ENCODE measurements around the gene CDC14A.
"Not testable (repeated sequence)": the region's sequence is repeated elsewhere in the genome, so short reads cannot be mapped to it uniquely, and the experiment has no call there.

The CDC14A gene

DNA sequence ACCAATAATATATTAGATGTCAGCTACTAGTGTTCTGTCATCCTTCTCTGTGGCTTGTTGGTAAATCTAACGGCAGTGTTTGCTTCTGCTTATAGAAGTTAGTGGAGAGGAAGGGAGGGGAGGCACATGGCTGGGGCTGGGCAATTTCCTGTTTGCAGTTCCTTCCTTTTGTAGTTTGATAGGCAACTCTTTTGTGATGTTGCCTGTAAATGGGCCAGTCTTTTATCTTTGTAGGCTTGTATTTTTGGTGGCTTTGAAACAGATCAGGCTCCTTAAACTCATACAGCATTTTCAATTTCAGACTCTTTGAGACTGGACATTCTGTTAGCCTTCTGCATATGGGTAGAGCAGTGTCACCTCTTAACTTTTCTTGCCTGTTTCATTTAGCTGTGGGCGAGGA is 48.1 kb downstream of the CDC14A start:
- DNase-seq (ENCODE audit: low read depth in 2 of 2), result peak; percentile 14 to 39

DNA sequence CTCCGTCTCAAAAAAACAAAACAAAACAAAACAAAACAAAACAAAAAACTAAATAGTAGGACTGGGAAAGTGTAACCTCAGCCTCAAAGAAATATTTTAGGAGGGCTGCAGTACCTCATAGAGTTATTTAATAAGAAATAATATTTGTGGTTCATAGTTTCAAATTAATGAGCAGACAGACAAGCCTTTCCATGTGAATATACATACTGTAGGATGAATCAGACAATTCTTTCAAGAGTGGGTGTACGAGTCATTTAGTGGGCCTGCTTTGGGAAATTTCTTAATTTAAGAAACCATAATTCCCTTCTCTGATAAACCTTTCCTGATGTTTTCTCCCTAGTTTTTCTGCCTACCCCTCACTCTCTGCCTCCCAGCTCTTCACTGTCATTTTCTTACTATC is 52.5 kb downstream of the CDC14A start:
- no peak for DNase-seq (ENCODE audit: low read depth in 2 of 2)

DNA sequence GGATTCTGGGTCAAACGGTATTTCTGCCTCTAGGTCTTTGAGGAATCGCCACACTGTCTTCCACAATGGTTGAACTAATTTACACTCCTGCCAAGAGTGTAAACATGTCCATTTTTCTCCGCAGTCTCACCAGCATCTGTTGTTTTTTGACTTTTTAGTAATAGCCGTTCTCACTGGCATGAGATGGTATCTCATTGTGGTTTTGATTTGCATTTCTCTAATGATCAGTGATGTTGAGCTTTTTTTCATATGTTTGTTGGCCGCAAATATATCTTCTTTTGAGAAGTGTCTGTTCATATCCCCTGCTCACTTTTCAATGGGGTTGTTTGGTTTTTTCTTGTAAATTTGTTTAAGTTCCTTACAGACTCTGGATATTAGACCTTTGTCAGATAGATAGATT is 53.6 kb downstream of the CDC14A start:
- not testable (repeated sequence) for DNase-seq (ENCODE audit: low read depth in 2 of 2)

DNA sequence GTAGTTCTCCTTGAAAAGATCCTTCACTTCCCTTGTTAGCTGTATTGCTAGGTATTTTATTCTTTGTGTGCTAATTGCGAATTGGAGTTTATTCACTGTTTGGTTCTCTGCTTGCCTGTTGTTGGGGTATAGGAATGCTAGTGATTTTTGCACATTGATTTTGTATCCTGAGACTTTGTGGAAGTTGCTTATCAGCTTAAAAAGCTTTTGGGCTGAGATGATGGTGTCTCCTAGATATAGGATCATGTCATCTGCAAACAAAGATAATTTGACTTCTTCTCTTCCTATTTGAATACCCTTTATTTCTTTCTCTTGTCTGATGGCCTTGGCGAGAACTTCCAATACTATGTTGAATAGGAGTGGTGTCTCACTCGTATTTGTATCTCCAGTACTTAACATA is 55.1 kb downstream of the CDC14A start:
- DNase-seq (ENCODE audit: low read depth in 2 of 2), result not testable (repeated sequence)

DNA sequence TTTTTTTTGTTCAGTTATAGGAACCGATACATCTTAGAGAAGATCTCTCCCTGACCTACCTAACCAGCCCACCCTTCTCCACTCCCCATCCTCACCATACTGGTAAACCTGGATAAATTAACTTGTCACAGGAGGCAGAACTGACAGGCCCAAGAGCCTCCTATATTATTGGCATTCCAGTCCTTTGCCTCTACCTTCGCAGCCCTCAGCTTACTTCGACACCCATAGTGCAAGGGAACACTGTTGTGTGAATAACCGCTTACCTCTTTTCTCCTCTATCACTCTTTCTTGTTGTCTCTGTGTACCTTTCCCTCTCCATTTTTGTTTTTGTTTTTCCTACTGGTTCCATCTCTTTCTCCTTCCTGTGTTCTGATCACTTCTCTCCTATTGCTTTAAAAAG is 58.7 kb downstream of the CDC14A start:
- DNase-seq (ENCODE audit: low read depth in 2 of 2), result no peak

DNA sequence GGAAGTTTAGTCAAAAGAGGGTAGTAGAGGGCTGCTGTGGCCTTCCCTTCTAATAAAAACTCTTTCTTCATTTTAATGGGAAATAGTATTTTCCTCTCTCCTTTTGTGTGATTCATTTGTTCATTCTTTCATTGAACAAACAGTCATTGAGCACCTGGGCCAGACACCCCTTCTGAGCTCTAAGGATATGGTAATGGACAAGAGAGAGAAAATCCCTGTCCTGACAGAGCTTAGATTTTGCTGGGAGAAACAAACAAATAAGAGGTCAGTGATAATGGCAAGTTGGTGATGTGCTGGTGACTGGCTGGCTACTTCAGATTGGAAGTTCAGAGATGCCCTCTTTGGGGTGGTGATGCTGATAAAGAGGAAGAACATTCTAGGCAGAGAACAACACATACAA is 59.3 kb downstream of the CDC14A start:
- no peak for DNase-seq (ENCODE audit: low read depth in 2 of 2)

DNA sequence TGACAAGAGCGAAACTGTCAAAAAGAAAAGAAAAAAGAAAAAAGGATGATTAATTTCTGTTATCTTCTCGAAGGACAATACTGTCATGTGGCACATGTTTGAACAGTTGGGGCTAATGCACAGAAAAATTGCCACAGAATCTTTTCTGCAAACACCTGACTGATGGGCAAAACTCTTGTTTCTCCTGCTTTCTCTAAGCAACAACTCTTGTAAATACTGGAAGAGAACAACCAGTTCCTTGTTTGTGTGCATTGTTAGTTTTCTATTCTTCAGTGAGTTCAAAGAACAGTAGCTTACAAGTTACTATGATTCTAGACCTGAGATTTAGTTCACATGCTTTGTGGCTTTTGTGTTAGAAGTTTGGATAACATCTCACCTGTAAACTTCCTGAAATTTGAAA is 60.7 kb downstream of the CDC14A start:
- DNase-seq (ENCODE audit: low read depth in 2 of 2), result no peak

DNA sequence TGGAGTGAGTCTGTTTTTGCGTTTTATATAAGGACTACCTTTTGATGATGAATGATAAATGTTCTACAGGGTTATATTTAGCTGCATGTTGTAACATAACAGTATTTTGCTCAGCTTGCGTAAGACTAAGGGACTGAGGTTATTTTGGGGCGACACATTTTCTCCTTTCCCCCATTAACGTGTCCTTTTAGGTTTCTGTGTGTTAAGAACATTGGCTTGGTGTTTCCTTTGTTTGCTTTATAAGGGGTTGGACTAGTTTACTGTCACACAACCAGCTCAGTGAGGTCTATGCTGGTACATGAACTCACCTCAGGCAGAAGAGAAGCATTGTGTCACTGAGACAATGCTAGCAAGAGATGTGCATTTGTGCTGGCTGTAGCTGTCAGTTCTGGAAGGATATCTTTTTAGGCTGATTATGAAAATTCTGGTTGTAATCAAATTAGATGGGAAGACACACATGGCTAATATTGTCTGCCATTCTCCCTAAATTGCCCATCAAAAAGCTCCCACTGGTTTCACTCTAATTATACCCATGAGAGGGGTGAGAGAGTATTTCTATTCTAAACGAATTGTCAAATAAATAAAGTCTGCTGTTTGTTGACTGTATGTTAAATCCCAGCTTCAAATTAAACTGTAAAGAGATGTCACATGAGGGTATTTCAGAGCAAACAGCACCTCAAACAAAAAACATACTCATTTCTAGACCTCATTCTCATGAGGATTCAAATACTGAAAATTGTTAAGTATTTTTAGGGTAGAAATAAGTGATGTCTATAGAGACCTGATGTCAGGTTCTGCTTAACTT is 62.6 kb downstream of the CDC14A start:
- DNase-seq (ENCODE audit: low read depth in 2 of 2), result no peak

DNA sequence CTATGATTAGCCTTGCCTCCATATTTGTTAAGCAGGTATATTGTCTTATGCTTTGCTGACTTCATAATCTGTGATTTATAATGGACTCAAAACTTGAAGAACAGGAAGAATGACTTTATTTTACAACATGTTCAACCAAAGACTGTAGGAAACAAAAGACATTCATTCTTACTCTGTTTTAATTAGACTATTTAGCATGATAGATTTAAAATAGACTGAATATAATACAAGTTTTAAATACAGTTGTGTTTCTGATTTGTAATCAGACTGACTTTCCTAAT is 63.1 kb downstream of the CDC14A start:
- no peak for DNase-seq (ENCODE audit: low read depth in 2 of 2)

DNA sequence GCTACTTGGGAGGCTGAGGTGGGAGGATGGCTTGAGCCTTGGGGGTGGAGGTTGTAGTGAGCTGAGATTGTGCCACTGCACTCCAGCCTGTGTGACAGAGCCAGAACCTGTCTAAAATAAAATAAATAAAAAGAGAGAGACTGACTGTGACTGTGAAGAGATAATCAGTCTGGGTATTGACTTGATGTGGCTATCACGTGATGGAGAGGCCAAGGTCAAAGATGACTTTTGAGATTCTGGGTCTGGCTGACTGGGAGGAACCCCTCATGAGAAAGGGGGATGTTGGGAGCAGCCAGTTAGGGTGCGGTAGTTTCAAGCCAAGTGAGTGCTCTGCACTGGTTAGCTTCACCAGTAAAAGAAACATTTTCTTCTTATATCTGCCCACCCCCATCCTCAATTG is 66.8 kb downstream of the CDC14A start:
- DNase-seq (ENCODE audit: low read depth in 2 of 2), result no peak

DNA sequence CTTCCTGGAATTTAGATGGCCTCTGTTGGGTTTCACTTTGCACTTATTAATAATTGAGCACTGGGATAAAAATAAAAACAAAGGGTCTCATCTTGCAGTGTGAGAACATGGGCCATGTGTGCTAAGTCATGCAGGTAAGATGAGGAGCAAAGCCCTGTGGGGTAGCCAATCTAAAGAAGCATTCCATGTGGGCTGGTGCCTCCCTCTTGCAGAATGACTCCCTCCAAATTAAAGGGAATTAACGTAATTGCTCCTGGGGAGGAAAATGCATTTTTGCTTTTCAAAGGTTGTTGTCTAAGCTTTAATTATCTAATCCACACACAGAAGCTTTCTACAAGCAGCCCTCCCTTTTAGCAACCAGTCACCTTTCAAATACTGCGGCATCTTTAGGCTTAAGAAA is 69.8 kb downstream of the CDC14A start:
- DNase-seq (ENCODE audit: low read depth in 2 of 2), result no peak

DNA sequence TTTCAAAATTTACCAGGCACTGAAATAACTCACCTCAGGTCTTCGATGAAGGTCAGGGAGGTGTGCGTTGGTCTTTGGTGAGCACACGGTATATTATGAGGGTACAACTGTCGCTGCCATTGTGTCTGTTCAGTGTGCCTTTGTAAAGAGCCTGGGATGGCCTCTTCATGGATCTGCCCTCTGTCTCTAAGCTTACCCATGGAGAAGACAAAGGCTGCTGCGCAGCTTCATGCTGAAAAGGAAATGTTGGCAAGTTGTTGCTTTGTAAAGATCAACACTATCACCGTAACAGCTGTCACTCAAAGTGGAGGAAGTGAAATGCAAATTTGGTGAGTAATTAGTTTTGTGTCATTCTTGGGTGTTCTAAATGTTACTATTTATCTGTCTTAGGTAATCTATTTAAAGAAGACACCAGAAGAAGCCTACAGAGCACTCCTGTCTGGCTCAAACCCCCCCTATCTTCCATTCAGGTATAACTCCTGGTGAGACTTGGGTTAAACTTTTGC is 71.6 kb downstream of the CDC14A start:
- no peak for DNase-seq (ENCODE audit: low read depth in 2 of 2)

DNA sequence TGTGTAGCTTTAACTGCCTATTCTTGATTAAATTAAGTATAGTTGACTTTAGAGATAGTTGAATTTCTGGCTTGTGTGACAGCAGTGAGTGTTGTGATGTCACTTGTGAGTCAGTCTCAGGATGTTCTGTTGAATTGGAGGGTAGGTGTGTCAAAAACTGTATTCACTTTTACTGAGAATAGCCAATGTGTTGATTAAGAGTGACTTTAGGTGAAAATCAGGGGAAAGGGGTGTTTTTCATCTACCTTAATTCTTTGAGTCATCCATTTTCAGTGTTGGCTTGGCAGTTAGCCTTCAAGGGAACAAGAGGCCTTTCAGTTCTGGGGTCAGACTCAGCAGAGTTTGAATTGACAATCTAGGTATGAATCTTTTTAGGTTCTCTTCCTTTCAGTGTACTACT is 75.9 kb downstream of the CDC14A start:
- DNase-seq (ENCODE audit: low read depth in 2 of 2), result no peak

DNA sequence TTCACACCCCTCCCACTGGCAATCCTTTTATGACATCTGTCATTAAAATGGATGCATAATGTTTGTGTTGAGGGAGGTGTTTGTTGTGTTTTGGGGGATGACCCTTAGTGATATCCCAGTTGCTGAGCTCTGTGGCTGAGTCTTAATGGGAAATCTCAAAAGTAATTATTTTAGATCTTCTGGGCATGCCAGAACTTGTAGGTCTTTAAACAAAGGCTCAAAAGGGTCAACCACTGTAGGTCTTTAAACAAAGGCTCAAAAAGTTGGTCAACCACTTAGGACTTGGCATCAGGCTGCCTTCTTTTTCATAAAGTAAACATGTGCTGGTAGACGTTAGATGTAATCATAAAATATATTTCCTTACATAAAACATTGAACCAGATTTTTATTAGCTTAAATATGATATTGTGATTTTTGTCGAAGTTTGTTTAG is 78.0 kb downstream of the CDC14A start:
- no peak for DNase-seq (ENCODE audit: low read depth in 2 of 2)

DNA sequence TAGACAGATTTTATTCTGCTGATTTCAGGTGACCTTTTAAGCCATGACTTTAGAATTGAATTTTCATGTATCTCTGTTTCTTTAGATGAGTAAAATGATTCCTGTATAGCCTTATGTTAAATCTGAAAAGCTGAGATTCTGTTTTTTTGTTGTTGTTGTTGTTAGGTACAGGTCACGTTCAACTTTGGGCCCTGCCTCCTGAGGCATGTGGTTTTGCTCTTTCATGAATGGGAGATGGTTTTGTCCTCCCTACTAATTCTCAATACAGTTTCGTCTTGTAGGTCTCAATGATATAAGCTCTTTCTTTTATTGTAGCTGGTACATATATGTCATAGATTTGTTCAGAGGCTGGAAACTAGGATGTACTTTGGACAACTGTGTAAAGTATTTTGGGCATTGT is 79.6 kb downstream of the CDC14A start:
- DNase-seq (ENCODE audit: low read depth in 2 of 2), result no peak

DNA sequence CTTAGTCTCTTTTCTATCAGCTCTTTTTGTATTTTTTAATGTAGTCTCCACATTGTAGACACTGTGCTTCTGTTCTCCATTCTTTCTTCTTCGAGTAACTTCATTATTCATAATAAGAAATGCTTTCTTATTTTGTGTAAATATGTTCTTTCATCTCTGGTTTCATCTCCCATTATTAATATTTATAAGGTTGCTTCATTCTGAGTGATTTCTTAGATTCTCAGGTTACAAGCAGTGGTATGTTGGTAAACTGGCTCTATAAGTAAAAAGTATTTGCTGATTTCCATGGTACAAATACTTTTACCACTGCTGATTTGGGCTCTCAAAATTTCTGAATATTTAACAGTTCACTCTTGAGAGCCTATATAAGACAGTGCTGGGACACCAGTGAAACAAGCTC is 81.3 kb downstream of the CDC14A start:
- DNase-seq (ENCODE audit: low read depth in 2 of 2), result no peak

DNA sequence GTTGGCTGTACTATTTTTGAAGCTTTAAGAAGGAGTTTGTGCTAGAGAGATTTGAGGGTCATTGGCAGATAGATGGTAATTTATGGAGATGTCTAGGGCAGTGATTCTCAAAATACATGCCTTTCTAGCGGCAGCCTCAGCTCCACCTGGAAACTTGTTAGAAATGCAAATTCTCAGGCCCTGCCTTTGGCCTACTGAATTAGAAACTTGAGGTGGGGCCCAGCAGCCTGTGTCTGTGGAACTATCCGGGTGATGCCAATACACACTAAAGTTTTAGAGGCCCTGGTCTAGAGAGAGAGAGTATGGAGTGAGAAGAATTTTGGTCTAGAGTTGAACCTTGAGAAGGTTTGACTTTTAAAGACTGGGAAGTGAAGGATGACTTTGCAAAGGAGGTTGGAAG is 82.5 kb downstream of the CDC14A start:
- DNase-seq (ENCODE audit: low read depth in 2 of 2), result no peak

DNA sequence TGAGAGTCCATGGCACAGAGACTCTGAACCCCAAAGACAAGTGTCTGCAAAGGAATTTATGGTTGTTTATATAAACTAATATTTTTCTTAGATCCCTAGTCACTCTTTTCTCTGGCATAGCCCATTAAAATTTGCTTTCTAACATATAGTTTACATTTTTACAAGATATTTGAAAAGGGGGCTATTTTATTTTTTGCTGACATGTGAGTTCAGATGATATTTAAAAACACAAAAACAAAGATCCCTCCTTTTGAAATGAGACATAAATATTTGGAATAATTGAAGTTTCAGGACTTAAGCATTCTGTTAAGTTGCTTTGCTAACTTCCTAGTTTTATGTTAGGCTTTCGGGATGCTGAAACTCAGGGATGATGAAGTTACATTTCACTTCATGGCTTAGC is 86.1 kb downstream of the CDC14A start:
- no peak for DNase-seq (ENCODE audit: low read depth in 2 of 2)

DNA sequence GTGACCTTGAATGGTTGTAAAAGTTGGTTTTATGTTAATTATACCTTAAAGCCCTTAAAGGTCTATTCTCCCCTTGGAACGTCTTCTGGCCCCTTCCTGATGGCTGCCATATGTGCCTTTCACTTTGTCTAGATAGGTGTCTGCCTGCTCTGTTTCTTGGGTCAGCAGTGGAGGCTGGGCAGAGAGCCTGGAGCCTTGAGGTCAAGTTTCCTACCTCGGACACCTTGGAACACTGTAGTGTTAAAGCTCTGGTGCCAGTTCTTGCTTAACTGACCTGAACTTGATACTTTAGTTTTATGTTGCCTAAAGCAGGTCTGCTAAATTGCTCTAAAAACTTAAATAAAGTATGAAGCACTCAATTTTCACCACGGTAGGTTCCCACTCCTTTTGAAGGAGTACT is 86.5 kb downstream of the CDC14A start:
- DNase-seq (ENCODE audit: low read depth in 2 of 2), result no peak

DNA sequence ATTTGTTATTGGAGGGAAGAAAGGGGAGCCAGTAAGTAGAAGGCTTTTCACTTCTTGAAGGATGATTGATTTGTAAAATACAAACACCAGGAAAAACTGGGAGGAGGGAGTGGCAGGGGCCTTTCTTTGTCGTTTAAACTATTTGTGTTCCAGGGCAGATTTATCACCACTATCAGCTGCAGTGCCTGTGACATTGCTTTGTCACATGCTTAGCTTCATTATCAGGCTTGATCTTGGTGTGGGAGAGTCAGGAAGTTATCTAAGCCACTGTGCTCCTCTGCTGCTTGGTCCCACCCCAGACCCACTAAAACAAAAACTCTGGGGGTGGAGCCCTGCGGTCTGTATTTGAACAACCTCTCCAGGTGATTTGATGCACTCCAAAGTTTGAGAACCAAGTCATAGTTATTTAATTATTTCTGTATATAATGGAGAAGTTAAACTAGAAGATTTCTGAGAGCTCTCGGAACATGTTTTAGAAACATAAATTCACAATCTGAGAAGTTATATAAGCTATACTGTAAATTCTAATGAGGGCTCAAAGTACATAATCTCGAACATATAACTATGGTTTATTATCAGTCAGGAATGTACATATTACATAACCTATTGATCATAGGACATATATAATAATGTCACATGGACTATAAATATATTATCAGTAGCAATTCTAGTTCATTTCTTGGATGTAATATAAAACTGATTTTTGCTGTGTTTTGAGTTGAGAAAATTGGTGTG is 87.9 kb downstream of the CDC14A start:
- DNase-seq (ENCODE audit: low read depth in 2 of 2), result peak; percentile 37 to 55

DNA sequence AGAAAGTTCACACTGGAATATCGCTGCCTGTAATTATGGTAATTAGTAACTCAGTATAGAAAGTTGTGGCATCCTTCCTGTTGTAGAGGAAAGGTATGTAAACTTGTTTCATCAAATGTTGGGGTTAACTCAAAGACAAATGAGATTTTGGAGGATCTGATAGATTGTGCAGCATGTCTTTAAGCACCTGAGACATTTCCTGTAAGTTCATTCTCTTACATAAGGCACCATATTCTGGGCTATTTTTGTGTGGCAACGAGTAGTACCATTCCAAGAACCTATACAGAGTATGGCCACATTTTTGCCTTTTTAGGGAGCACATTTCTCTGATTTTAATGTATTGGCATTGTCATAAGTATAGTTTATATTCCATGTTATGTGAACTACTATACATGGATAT is 88.8 kb downstream of the CDC14A start:
- no peak for DNase-seq (ENCODE audit: low read depth in 2 of 2)

DNA sequence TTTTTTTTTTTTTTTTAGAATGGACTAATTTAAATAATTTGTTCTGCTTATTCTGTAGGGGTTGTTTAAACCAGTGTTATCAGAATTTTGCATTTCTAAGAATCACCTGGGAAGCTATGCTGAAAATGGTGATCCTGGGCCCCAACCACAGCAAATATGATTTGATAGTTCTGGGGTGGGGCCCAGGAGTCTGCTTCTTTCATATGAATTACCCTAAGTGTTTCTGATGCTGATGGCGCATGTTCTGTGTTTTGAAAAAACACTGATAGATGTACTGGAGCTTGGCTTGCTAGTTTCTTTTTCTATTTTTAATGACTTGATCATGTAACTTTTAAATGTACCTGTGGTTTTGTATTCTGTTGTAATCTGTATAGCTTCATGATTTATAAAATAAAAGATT is 89.3 kb downstream of the CDC14A start:
- no peak for DNase-seq (ENCODE audit: low read depth in 2 of 2)

DNA sequence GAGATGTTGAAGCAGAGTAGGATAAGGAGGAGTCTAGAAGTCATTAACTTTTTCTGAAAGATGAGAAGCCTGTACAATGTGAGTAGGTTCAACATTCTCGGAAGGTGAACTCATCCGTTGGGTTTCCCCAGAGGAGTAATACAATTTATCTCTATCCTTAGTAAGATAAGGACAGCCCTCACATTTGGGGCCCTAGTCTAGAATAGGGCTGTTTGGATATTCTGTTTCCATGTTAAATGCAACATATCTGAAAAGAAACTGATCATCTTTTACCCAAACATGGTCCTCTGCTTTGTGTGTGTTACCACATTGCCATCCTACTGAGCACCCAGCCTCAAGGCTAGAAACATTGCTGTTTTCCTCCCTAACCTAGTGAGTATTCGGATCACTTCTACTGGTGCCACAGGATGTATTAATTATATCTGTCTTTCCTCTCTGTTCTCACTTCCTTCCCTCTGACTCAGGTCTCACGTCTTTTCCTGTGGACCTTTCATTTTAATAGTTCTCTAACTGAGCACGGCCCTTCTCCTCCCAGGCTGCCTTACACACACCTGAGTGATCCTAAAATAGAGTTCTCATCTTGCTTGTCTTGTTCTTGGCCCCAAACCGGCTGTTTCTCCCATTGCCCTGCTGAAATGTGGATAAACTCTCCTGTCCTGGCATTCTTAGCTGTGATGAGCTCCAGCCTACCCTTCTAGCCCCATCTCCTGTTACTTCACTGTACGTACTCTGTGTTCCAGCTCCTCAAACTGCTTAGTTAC is 91.7 kb downstream of the CDC14A start:
- no peak for DNase-seq (ENCODE audit: low read depth in 2 of 2)
